HEK293 (cell line): ENCODE data around the gene MCAT.

Experiments used
- CTCF ChIA-PET: fragments of 350-600 bp; formaldehyde crosslinking; extraction: SDS; loops from one replicate; lab custom pipeline; 2021; ENCODE audit warnings: antibody characterized with exemption; lab: Yijun Ruan, JAX
- POLR2A ChIA-PET: fragments of 300-600 bp; formaldehyde crosslinking; extraction: SDS; loops from one replicate; lab custom pipeline; 2020; ENCODE audit warnings: antibody characterized with exemption, inconsistent platforms; lab: Yijun Ruan, JAX
- H3K27ac ChIP-seq: fragments of 200-500 bp; sonication (Bioruptor generic); 2 replicates; pipeline ENCODE4 v1.5.1; 2014; ENCODE audit warnings: low read depth, low read length, control low read depth, inconsistent platforms; ENCODE audit errors: extremely low read depth
- H3K36me3 ChIP-seq, 2 experiments: fragments of 200-500 bp in 1 of 2; sonication (Bioruptor generic) in 1 of 2; 1 replicate in 1 of 2; 2 replicates in 1 of 2; pipeline ENCODE4 v1.5.1; 2014 to 2017; ENCODE audit warnings: inconsistent platforms in 2 of 2, low read length in 2 of 2; ENCODE audit not compliant: control insufficient read depth in 2 of 2, insufficient read depth in 1 of 2
- H3K4me1 ChIP-seq: fragments of 200-500 bp; sonication (Bioruptor generic); 2 replicates; pipeline ENCODE4 v1.5.1; 2014; ENCODE audit warnings: mild to moderate bottlenecking, low read length, inconsistent platforms; ENCODE audit not compliant: control insufficient read depth, insufficient read depth
- H3K4me3 ChIP-seq: 2 replicates; pipeline ENCODE4 v1.5.1; 2011; ENCODE audit warnings: low read depth, mild to moderate bottlenecking, control low read depth, low read length, moderate library complexity
- H3K9me3 ChIP-seq: fragments of 200-500 bp; sonication (Bioruptor generic); 2 replicates; pipeline ENCODE4 v1.5.1; 2014; ENCODE audit warnings: low read depth, low read length, inconsistent platforms; ENCODE audit not compliant: control insufficient read depth, insufficient read depth
- GLIS1 ChIP-seq: fragments of 450-650 bp; formaldehyde crosslinking; IDR thresholded peaks from 2 replicates; pipeline ENCODE4 v1.5.1; 2016; ENCODE audit warnings: missing biosample characterization, missing genetic modification characterization
- KLF1 ChIP-seq: fragments of 450-650 bp; formaldehyde crosslinking; IDR thresholded peaks from 2 replicates; pipeline ENCODE4 v1.5.1; 2016; ENCODE audit warnings: missing biosample characterization, missing genetic modification characterization
- OVOL3 ChIP-seq: fragments of 450-650 bp; formaldehyde crosslinking; IDR thresholded peaks from 2 replicates; pipeline ENCODE4 v1.5.1; 2016; ENCODE audit warnings: missing biosample characterization, missing genetic modification characterization
- PBX3 ChIP-seq: sonication (generic); formaldehyde crosslinking; IDR thresholded peaks from 2 replicates; pipeline ENCODE4 v1.8.1; 2022; ENCODE audit warnings: mild to moderate bottlenecking, moderate library complexity, missing genetic modification reagents
- SP2 ChIP-seq: fragments of 450-650 bp; formaldehyde crosslinking; IDR thresholded peaks from 2 replicates; pipeline ENCODE4 v1.5.1; 2016; ENCODE audit warnings: missing biosample characterization, missing genetic modification characterization
- SP3 ChIP-seq: fragments of 450-650 bp; formaldehyde crosslinking; IDR thresholded peaks from 2 replicates; pipeline ENCODE4 v1.5.1; 2016; ENCODE audit warnings: missing biosample characterization, missing genetic modification characterization
- TSHZ1 ChIP-seq: fragments of 450-650 bp; formaldehyde crosslinking; IDR thresholded peaks from 2 replicates; pipeline ENCODE4 v1.5.1; 2016; ENCODE audit warnings: missing biosample characterization, missing genetic modification characterization, borderline replicate concordance
- WT1 ChIP-seq: fragments of 450-650 bp; formaldehyde crosslinking; IDR thresholded peaks from 2 replicates; pipeline ENCODE4 v1.5.1; 2016; ENCODE audit warnings: missing biosample characterization, missing genetic modification characterization
- YY1 ChIP-seq: fragments of 450-650 bp; formaldehyde crosslinking; IDR thresholded peaks from 2 replicates; pipeline ENCODE4 v1.5.1; 2018; ENCODE audit warnings: missing biosample characterization, missing genetic modification characterization
- ZBTB21 ChIP-seq: fragments of 450-650 bp; formaldehyde crosslinking; IDR thresholded peaks from 2 replicates; pipeline ENCODE4 v1.5.1; 2017; ENCODE audit warnings: missing biosample characterization, missing genetic modification characterization
- ZBTB26 ChIP-seq: fragments of 450-650 bp; formaldehyde crosslinking; optimal IDR thresholded peaks from 2 replicates; pipeline ENCODE3; 2016; ENCODE audit warnings: missing biosample characterization, mild to moderate bottlenecking, missing genetic modification characterization
- ZEB2 ChIP-seq: fragments of 450-650 bp; formaldehyde crosslinking; IDR thresholded peaks from 2 replicates; pipeline ENCODE4 v1.5.1; 2016; ENCODE audit warnings: missing biosample characterization, missing genetic modification characterization
- ZNF148 ChIP-seq: fragments of 450-650 bp; formaldehyde crosslinking; IDR thresholded peaks from 2 replicates; pipeline ENCODE4 v1.5.0; 2017; ENCODE audit warnings: missing biosample characterization, missing genetic modification characterization, borderline replicate concordance
- ZNF350 ChIP-seq: fragments of 450-650 bp; formaldehyde crosslinking; IDR thresholded peaks from 2 replicates; pipeline ENCODE4 v1.5.0; 2017; ENCODE audit warnings: missing biosample characterization, mild to moderate bottlenecking, missing genetic modification characterization
- ZNF433 ChIP-seq: fragments of 450-650 bp; formaldehyde crosslinking; IDR thresholded peaks from 2 replicates; pipeline ENCODE4 v1.5.1; 2016; ENCODE audit warnings: missing biosample characterization, missing genetic modification characterization, low read depth
- ZNF513 ChIP-seq: fragments of 450-650 bp; IDR thresholded peaks from 2 replicates; pipeline ENCODE4 v1.5.1; 2018; ENCODE audit warnings: missing biosample characterization, missing genetic modification characterization
- ZNF514 ChIP-seq: fragments of 450-650 bp; formaldehyde crosslinking; IDR thresholded peaks from 2 replicates; pipeline ENCODE4 v1.5.1; 2016; ENCODE audit warnings: missing biosample characterization, missing genetic modification characterization
- ZNF521 ChIP-seq: fragments of 450-650 bp; formaldehyde crosslinking; IDR thresholded peaks from 2 replicates; pipeline ENCODE4 v1.5.1; 2017; ENCODE audit warnings: missing biosample characterization, mild to moderate bottlenecking, missing genetic modification characterization
- ZNF544 ChIP-seq: fragments of 450-650 bp; formaldehyde crosslinking; IDR thresholded peaks from 2 replicates; pipeline ENCODE4 v1.5.0; 2017; ENCODE audit warnings: missing biosample characterization, missing genetic modification characterization
- ZNF548 ChIP-seq: fragments of 450-650 bp; formaldehyde crosslinking; IDR thresholded peaks from 2 replicates; pipeline ENCODE4 v1.5.1; 2016; ENCODE audit warnings: missing biosample characterization, missing genetic modification characterization
- ZNF654 ChIP-seq: fragments of 450-650 bp; formaldehyde crosslinking; IDR thresholded peaks from 2 replicates; pipeline ENCODE4 v1.5.1; 2016; ENCODE audit warnings: low read depth, missing biosample characterization, missing genetic modification characterization
- ZNF692 ChIP-seq: fragments of 450-650 bp; formaldehyde crosslinking; IDR thresholded peaks from 2 replicates; pipeline ENCODE4 v1.5.1; 2016; ENCODE audit warnings: missing biosample characterization, missing genetic modification characterization
- ZNF768 ChIP-seq: fragments of 450-650 bp; formaldehyde crosslinking; IDR thresholded peaks from 2 replicates; pipeline ENCODE4 v1.5.1; 2018; ENCODE audit warnings: missing biosample characterization, mild to moderate bottlenecking, missing genetic modification characterization
- ZSCAN4 ChIP-seq: fragments of 450-650 bp; formaldehyde crosslinking; IDR thresholded peaks from 2 replicates; pipeline ENCODE4 v1.5.1; 2017; ENCODE audit warnings: missing biosample characterization, missing genetic modification characterization

MCAT gene

GRCh38 chr22:43110444-43110926 is 32.7 kb downstream of the MCAT start, which contains the start of gene BIK:
BIK (plus strand) TSS chr22:43110750; CDS start chr22:43124023, 13,273 bp downstream.
- ChIA-PET POLR2A (interaction anchor here (1.1 kb wide), 1 partner anchor 9 kb away, joined by 4 read pairs; no protein-coding TSS in a partner anchor), CTCF (interaction anchor here (0.7 to 1.0 kb wide), 2 partner anchors 8 to 34 kb away, joined by 3 read pairs; no protein-coding TSS in a partner anchor)
- Histone ChIP-seq H3K36me3 (no peaks in the 10 kb centered on the region), H3K27ac (peak within 1 kb of the TSS; percentile 47; the same call in 1 of the 2 replicates), H3K4me1 (peaks cover 3% of the 10 kb centered on the region; the same call in 1 of the 2 replicates), H3K4me3 (peak within 1 kb of the TSS; percentile 46), H3K9me3 (no peaks in the 10 kb centered on the region)
- TF ChIP-seq OVOL3 (tag by site-specific recombination) (no peak), ZNF350 (tag by site-specific recombination) (no peak), ZNF521 (tag by site-specific recombination) (no peak), ZNF692 (tag by site-specific recombination) (no peak), YY1 (no peak), GLIS1 (tag by site-specific recombination) (peak; percentile 71), PBX3 (no peak), ZNF654 (tag by site-specific recombination) (no peak), ZNF433 (tag by site-specific recombination) (no peak), ZNF548 (tag by site-specific recombination) (no peak), WT1 (0 out of 2 replicates have a peak, but pooled peaks have one; percentile 21), ZNF544 (no peak), ZNF514 (tag by site-specific recombination) (no peak), ZBTB26 (tag by site-specific recombination) (no peak), ZNF768 (tag by site-specific recombination) (no peak), ZNF513 (no peak; the same call in 1 of the 2 replicates), SP2 (tag by site-specific recombination) (peak; percentile 20; the same call in 1 of the 2 replicates), ZBTB21 (tag by site-specific recombination) (0 out of 2 replicates have a peak, but pooled peaks have one; percentile 23), TSHZ1 (tag by site-specific recombination) (no peak), ZSCAN4 (tag by site-specific recombination) (no peak), KLF1 (tag by site-specific recombination) (no peak), SP3 (peak; percentile 54), ZEB2 (0 out of 2 replicates have a peak, but pooled peaks have one; percentile 32), ZNF148 (tag by site-specific recombination) (no peak)
